GM12892 (cell line): ENCODE data around the gene KIAA0040.

Experiments
- POLR2A ChIP-seq: IDR thresholded peaks from 2 replicates; pipeline ENCODE4 v1.6.1; 2011; ENCODE audit warnings: low read depth, low read length, control low read depth
- POLR2AphosphoS5 ChIP-seq: IDR thresholded peaks from 2 replicates; pipeline ENCODE4 v1.6.1; 2011; ENCODE audit warnings: low read depth, low read length, control low read depth
- TAF1 ChIP-seq: IDR thresholded peaks from 2 replicates; pipeline ENCODE4 v1.6.1; 2011; ENCODE audit warnings: low read depth, mild to moderate bottlenecking, control low read depth, low read length, borderline replicate concordance

GRCh38 chr1:175179837-175180590, 12.6 kb downstream of the KIAA0040 start:
- TF ChIP-seq POLR2A (no peak), TAF1 (no peak), POLR2AphosphoS5 (no peak)
